Pancreas (tissue), 10 donors: ENCODE measurements around the gene PIK3R4. TPM values are rescaled to one million over a fixed set of nuclear protein-coding genes. Genes with fewer than 3 reads are reported as not detected.

Experiments used
- ATAC-seq, 4 donors: fragments of 200-7000 bp; cut with Tn5 transposase; one replicate each; pipeline versions ENCODE4 v1.8.0 to v1.9.1; 2020; ENCODE audit warnings: mild to moderate bottlenecking in 4 of 4, moderate library complexity in 4 of 4
- DNase-seq, 6 donors: peaks; one replicate each; pipeline ENCODE4 v3.0.0-alpha.2; 2020
- FAIRE-seq: peaks from 2 replicates; lab custom pipeline; 2012; peaks lifted over from hg19 to GRCh38; lab: Jason Lieb, UNC
- H3K27ac ChIP-seq, 4 donors: fragments of 200-600 bp; sonication (generic); 1 replicate in 3 of 4; 2 replicates in 1 of 4; pipeline versions ENCODE4 v1.5.0 to v1.8.0; 2020
- H3K27me3 ChIP-seq, 4 donors: fragments of 200-600 bp; one replicate each; pipeline ENCODE4 v1.8.0; 2021
- H3K36me3 ChIP-seq, 3 donors: fragments of 200-600 bp; sonication (generic) in 1 of 3; one replicate each; pipeline versions ENCODE4 v1.5.0 to v1.8.0; 2020 to 2021
- H3K4me1 ChIP-seq, 3 donors: fragments of 200-600 bp; one replicate each; pipeline ENCODE4 v1.8.0; 2021
- H3K4me3 ChIP-seq, 4 donors: fragments of 200-600 bp; sonication (generic) in 2 of 4; one replicate each; pipeline versions ENCODE4 v1.5.0 to v1.8.0; 2020 to 2021
- H3K9me3 ChIP-seq, 4 donors: fragments of 200-600 bp; one replicate each; pipeline ENCODE4 v1.8.0; 2021
- CTCF ChIP-seq, 4 donors: fragments of 200-600 bp; sonication (generic) in 3 of 4; IDR thresholded peaks; one replicate each; pipeline versions ENCODE4 v1.5.0 to v1.8.0; 2021; ENCODE audit warnings: antibody characterized with exemption in 4 of 4
- WGBS, 2 donors: extraction: QIAGEN DNeasy Blood & Tissue Kit; methylation state at CpG; one replicate each; pipeline ENCODE4 v1.1.7; 2013; 5-methylcytosine and 5-hydroxymethylcytosine counted together
- intact Hi-C, 3 donors: fragments of 100-400 bp; cut with DNase I; formaldehyde crosslinking; loops; one replicate each; pipeline versions ENCODE4 v1.11.1 to v1.14.2; 2022
- polyA plus RNA-seq, 2 donors: library from polyadenylated mRNA; stranded (reverse); fragments of 200-250 nt; gene quantifications; one replicate each; pipeline ENCODE4 v1.2.3, GENCODE V29; 2013
- total RNA-seq, 6 donors: library from RNA; stranded (reverse); fragmentation: NEBNext Ultra II Directional in 4 of 6; extraction: Animal tissue kit (Norgen Biotek cat#: 25700) in 4 of 6; gene quantifications; one replicate each; pipeline versions ENCODE4 v1.2.1 to v1.2.4, GENCODE V29; 2021 to 2023
- donor health status: healthy with polysubstance abuse.
- donor health status: DM: no; HTN: no; CAD: no; lungs with moderate emphysema.
- donor health status: DM: no; HTN: no; CAD: no.
- donor health status: control.
- donor health status: control.
- donor health status: Bipolar disorder and iron deficiency.
- donor health status: DM: yes; HTN: yes; CAD: no.
- donor health status: DM: no; HTN: no; CAD: no.
- donor health status: DM: no; HTN: no; CAD: no.
- donor health status: DM: yes; HTN: yes; CAD: no.

The PIK3R4 gene
- total and polyA plus RNA-seq, 8 donors = 6.7 to 16.6 (median 11.1) TPM

GRCh38 chr3:130688697-130689470 is 57.7 kb downstream of the PIK3R4 start:
- whole genome bisulfite sequencing, 2 donors = 93% methylated on average over 3 of the region's 3 CpGs
- intact Hi-C loops = no loop called here
- peaks cover 0 to 7% (median 0%) of the 10 kb centered on the region in 3 donors for H3K36me3 ChIP-seq
- H3K4me1 ChIP-seq = no peaks in the 10 kb centered on the region
- DNase-seq = no peak
- FAIRE-seq = no peak
- H3K27me3 ChIP-seq = no peaks in the 10 kb centered on the region
- no peak overlapping the region for H3K4me3 ChIP-seq
- H3K27ac ChIP-seq = no peak overlapping the region
- no peaks in the 10 kb centered on the region for H3K9me3 ChIP-seq
- no peak for TF ChIP-seq CTCF (IDR thresholded peaks at IDR 0.05)
- ATAC-seq = no peak

- Histone ChIP-seq H3K4me1 (no peaks in the 10 kb centered on the region), H3K9me3 (no peaks in the 10 kb centered on the region), H3K36me3 (peaks cover 0 to 14% (median 7%) of the 10 kb centered on the region in 3 donors), H3K4me3 (no peak overlapping the region), H3K27ac (no peak overlapping the region), H3K27me3 (no peaks in the 10 kb centered on the region)
- FAIRE-seq = peak; percentile 49
- TF ChIP-seq CTCF (IDR thresholded peaks at IDR 0.05) = no peak
- ATAC-seq = no peak
- intact Hi-C loops = no loop called here
- DNase-seq = no peak
- WGBS, 2 donors = 69% methylated on average over 4 of the region's 4 CpGs
Measured at GRCh38 chr3:130688015-130688688, 58.5 kb downstream of the PIK3R4 start.

- H3K36me3 ChIP-seq = peaks cover 0 to 22% (median 7%) of the 10 kb centered on the region in 3 donors
- no peak for ATAC-seq
- no peaks in the 10 kb centered on the region for H3K27me3 ChIP-seq
- H3K4me1 ChIP-seq = no peaks in the 10 kb centered on the region
- intact Hi-C loops = no loop called here
- FAIRE-seq = no peak
- H3K4me3 ChIP-seq = no peak overlapping the region
- no peaks in the 10 kb centered on the region for H3K9me3 ChIP-seq
- no peak for DNase-seq
- H3K27ac ChIP-seq = no peak overlapping the region
- TF ChIP-seq CTCF (IDR thresholded peaks at IDR 0.05) = no peak
Measured at GRCh38 chr3:130687327-130687726, 59.3 kb downstream of the PIK3R4 start.

GRCh38 chr3:130686833-130687232 is 59.8 kb downstream of the PIK3R4 start:
- intact Hi-C loops = no loop called here
- 82 to 97% methylated on average over 1 of the region's 1 CpG for WGBS, 2 donors
- peaks cover 0 to 27% (median 7%) of the 10 kb centered on the region in 3 donors for H3K36me3 ChIP-seq

More at GRCh38 chr3:130686833-130687232, 59.8 kb downstream of the PIK3R4 start:
- no peaks in the 10 kb centered on the region for H3K9me3 ChIP-seq
- no peak overlapping the region for H3K4me3 ChIP-seq
- no peaks in the 10 kb centered on the region for H3K27me3 ChIP-seq
- FAIRE-seq (no peak), DNase-seq (no peak), ATAC-seq (no peak)
- H3K27ac ChIP-seq = no peak overlapping the region
- TF ChIP-seq CTCF (IDR thresholded peaks at IDR 0.05) = no peak
- H3K4me1 ChIP-seq = no peaks in the 10 kb centered on the region
